Measurements from ENCODE around the gene MBLAC1. TPM values are rescaled to one million over a fixed set of nuclear protein-coding genes. Genes with fewer than 3 reads are reported as not detected.

The MBLAC1 gene
- total and polyA plus RNA-seq, 9 donors: 0.28 to 6.7 (median 4.1) TPM

DNA sequence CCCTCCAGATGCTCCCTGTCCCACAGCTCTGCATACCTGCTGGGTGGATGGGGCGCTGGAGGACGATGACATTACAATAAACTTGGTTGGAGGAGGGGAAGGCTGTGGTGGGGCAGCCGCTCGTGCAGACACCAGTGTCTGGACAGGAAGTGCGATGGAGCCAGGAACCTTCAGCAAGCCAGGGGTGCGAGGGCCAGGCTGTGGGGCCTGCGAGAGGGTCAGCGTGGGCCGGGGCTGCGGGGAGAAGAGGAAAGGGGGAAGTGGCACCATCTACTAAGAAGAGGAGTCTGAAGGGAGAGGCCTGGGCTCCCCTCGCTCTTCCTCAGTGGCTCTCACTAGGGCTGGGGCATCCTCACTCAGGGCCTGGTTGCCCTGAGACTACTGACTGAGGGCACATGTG is 18.9 kb upstream of the MBLAC1 start:
- intact Hi-C loops (cut with DNase I): no loop called here
- no peaks in the 10 kb centered on the region for H3K36me3 ChIP-seq
- no peak for DNase-seq
- 76 to 78% (median 77%) methylated on average over 11 of the region's 11 CpGs for WGBS, 3 donors
- no peaks in the 10 kb centered on the region for H3K27me3 ChIP-seq
- TF ChIP-seq EP300 (IDR thresholded peaks at IDR 0.05) (no peak), POLR2A (IDR thresholded peaks at IDR 0.05) (no peak)
- TF ChIP-seq, protein P1, sequence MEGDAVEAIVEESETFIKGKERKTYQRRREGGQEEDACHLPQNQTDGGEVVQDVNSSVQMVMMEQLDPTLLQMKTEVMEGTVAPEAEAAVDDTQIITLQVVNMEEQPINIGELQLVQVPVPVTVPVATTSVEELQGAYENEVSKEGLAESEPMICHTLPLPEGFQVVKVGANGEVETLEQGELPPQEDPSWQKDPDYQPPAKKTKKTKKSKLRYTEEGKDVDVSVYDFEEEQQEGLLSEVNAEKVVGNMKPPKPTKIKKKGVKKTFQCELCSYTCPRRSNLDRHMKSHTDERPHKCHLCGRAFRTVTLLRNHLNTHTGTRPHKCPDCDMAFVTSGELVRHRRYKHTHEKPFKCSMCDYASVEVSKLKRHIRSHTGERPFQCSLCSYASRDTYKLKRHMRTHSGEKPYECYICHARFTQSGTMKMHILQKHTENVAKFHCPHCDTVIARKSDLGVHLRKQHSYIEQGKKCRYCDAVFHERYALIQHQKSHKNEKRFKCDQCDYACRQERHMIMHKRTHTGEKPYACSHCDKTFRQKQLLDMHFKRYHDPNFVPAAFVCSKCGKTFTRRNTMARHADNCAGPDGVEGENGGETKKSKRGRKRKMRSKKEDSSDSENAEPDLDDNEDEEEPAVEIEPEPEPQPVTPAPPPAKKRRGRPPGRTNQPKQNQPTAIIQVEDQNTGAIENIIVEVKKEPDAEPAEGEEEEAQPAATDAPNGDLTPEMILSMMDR (IDR thresholded peaks at IDR 0.05): no peak
- H3K4me3 ChIP-seq: no peak overlapping the region
- H3K27ac ChIP-seq: no peak overlapping the region
- no peaks in the 10 kb centered on the region for H3K9me3 ChIP-seq
- H3K4me1 ChIP-seq (ENCODE audit: insufficient read depth): no peaks in the 10 kb centered on the region

- 68 to 74% (median 73%) methylated on average over 12 of the region's 12 CpGs for WGBS, 3 donors
- H3K4me1 ChIP-seq (ENCODE audit: insufficient read depth): no peaks in the 10 kb centered on the region
- H3K36me3 ChIP-seq: no peaks in the 10 kb centered on the region
- TF ChIP-seq EP300 (IDR thresholded peaks at IDR 0.05) (no peak), POLR2A (IDR thresholded peaks at IDR 0.05) (no peak)
- TF ChIP-seq, protein P1 (IDR thresholded peaks at IDR 0.05): no peak
- H3K27me3 ChIP-seq: no peaks in the 10 kb centered on the region
- no peak for DNase-seq
- no peaks in the 10 kb centered on the region for H3K9me3 ChIP-seq
- no peak overlapping the region for H3K27ac ChIP-seq
- no peak overlapping the region for H3K4me3 ChIP-seq
- intact Hi-C loops (cut with DNase I): no loop called here
Measured at GRCh38 chr7:100109521-100110163, 17.1 kb upstream of the MBLAC1 start.

GRCh38 chr7:100111156-100111555 is 15.6 kb upstream of the MBLAC1 start:
- no peak for DNase-seq
- WGBS, 3 donors: 86 to 91% (median 88%) methylated on average over 7 of the region's 7 CpGs
- H3K36me3 ChIP-seq: no peaks in the 10 kb centered on the region
- TF ChIP-seq POLR2A (IDR thresholded peaks at IDR 0.05): no peak
- TF ChIP-seq, protein P1 (IDR thresholded peaks at IDR 0.05): no peak
- TF ChIP-seq EP300 (IDR thresholded peaks at IDR 0.05): no peak
- no peaks in the 10 kb centered on the region for H3K9me3 ChIP-seq
- H3K27ac ChIP-seq: no peak overlapping the region
- no peaks in the 10 kb centered on the region for H3K27me3 ChIP-seq
- no peaks in the 10 kb centered on the region for H3K4me1 ChIP-seq (ENCODE audit: insufficient read depth)
- no peak overlapping the region for H3K4me3 ChIP-seq
- intact Hi-C loops (cut with DNase I): no loop called here

GRCh38 chr7:100111914-100112313 is 14.9 kb upstream of the MBLAC1 start:
- Histone ChIP-seq H3K27me3 (no peaks in the 10 kb centered on the region), H3K4me3 (no peak overlapping the region), H3K9me3 (no peaks in the 10 kb centered on the region), H3K36me3 (no peaks in the 10 kb centered on the region), H3K4me1 (ENCODE audit: insufficient read depth) (no peaks in the 10 kb centered on the region), H3K27ac (no peak overlapping the region)
- DNase-seq: no peak
- intact Hi-C loops (cut with DNase I): no loop called here
- TF ChIP-seq POLR2A (IDR thresholded peaks at IDR 0.05): no peak
- TF ChIP-seq, protein P1 (IDR thresholded peaks at IDR 0.05): no peak
- TF ChIP-seq EP300 (IDR thresholded peaks at IDR 0.05): no peak
- WGBS, 3 donors: 81 to 85% (median 85%) methylated on average over 13 of the region's 13 CpGs
